Erythroblast (primary cell): Measurements from ENCODE around the gene LGR6.

Experiments
- GATA1 ChIP-seq: IDR thresholded peaks from 2 replicates; pipeline ENCODE4 v1.6.1; 2011; ENCODE audit warnings: low read depth, mild to moderate bottlenecking, control low read depth, low read length, moderate library complexity
- POLR2A ChIP-seq: IDR thresholded peaks from 2 replicates; pipeline ENCODE4 v1.6.1; 2011; ENCODE audit warnings: mild to moderate bottlenecking, low read length

- TF ChIP-seq POLR2A (no peak), GATA1 (no peak)
Measured at GRCh38 chr1:202306535-202307345, 113.1 kb downstream of the LGR6 start.
